A549 (cell line): ENCODE data around the gene PGF.

ENCODE experiments used
- POLR2A ChIP-seq: IDR thresholded peaks from 2 replicates; pipeline ENCODE4 v1.6.1; 2012; ENCODE audit warnings: mild to moderate bottlenecking, low read length
- TF ChIP-seq, protein P1 (sequence below): IDR thresholded peaks from 2 replicates; pipeline ENCODE4 v1.6.1; 2012; ENCODE audit warnings: low read depth, borderline replicate concordance

DNA sequence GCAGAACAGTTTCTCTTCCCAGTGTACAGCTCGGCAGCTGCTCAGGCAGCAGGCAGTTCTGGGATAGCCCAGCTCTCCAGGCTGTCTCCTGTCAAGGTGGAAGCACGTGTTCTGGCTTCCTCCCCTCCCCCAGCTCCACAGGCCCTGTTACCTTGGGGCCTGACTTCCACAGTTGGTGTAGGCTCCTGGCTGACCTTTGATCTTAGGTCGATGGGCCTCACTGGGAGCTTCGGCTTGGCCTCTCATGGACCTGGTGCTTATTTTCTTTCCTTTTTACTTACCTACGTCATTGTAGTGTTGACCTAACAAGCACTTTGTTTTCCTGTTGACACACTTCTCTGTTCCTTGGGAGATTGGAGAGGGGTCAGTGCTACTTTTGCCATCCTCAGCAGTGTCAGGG, 56.7 kb downstream of the PGF start:
- TF ChIP-seq, protein P1, sequence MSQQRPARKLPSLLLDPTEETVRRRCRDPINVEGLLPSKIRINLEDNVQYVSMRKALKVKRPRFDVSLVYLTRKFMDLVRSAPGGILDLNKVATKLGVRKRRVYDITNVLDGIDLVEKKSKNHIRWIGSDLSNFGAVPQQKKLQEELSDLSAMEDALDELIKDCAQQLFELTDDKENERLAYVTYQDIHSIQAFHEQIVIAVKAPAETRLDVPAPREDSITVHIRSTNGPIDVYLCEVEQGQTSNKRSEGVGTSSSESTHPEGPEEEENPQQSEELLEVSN, result no peak
- no peak for TF ChIP-seq POLR2A
